NCI-H146 treated with DMSO at 0.1 percent for 48 hours (cell line): ENCODE data around the gene RANBP6.

ENCODE experiments used
- DNase-seq: peaks from one replicate; lab custom pipeline; 2025; ENCODE audit not compliant: unreplicated experiment; lab: John Stamatoyannopoulos, UW

Gene RANBP6

DNA sequence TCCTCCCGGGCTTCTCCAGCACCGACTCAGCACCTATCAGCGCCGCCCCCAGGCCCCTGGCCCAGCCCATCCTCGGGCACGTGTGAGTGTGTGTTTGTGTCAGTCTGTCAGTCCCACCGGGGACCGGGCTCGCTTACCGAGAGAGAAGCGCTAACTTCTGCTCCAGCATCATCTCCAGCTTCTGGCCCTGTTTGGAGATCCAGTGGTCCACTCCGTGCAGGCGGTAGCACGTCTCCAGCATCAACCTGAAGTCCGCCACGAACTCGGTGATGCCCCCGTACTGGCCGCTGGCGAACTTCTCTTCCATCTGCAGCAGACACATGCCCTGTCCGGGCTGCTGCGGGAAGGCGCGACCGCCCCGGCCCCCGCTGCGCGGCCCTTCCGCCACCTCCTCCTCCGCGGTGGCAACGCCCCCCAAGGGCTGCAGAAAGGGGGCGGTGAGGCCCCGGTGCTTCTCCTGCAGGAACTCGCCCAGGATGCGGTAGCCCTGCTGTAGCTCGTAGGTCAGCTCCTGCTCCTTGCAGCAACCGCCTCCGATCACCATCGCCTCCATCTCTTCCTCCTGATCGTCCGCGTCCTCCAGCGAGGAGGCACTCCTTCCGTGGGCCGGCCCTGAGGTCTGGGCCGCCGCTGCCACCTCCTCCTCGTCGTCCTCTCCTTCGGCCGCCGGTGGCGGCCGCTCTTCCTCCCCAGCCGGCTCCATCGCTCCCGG is 8.2 kb downstream of the RANBP6 start:
- peak; percentile 84 for DNase-seq

DNA sequence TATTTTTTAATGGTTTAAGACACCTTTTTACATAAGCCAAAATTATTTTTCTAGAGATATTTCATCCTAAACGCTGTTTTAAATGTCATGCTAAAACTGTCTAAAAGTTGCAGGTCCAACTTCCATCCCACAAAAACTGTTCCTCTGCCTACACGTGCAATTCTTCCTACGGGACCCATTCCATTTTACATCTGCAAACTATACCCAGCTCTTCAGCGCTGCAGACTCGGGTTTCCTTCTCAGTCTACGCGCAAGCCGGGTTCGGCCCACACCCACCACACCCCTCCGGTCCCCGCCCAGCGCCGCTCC is 8.7 kb downstream of the RANBP6 start:
- DNase-seq: no peak

DNA sequence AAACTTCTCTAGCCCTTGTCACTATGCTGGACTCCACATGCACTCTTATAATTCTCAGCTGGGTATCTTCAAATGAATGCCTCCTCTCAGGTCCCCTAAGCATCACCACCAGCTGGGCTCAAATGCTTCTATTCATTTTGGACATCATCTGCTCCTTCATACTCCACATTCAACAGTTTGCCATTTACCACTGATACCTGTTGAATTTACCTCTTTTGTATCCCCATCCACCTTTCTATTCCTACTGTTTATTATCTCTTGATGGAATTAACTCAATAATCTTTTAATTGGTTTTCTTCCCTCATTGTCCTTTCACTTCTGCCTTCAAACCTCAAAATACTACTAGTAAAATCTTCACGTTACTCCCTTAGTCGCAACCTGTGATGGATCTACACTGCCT is 14.5 kb downstream of the RANBP6 start:
- no peak for DNase-seq

DNA sequence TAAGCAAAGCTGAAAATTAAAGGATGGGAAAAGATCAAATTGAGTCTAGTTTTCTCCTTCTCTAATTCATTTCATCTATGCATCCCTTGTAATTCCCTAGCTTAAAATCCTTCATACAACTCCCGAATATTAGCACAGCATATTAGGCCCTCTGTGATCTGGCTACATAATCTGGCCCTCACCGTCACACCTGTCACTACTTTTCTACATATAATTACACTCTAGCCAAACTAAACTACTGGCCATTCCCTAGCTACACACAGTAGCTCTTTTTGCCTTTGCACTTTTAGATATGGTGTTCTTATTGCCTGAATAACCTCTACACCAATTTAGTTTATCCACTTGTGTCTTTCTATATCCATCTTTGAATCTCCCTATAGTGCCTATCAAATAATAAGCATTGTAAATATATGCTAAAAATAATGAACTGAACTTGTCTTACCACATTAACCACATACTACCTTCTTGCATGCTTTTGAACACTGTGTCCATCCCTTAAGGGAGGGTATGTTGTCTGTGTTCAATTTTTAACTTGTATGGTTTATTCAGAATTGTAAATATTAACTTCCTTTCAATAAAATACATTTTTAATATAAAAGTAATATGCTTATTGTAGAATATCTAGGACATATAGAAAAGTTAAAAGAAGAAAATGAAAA is 15.9 kb downstream of the RANBP6 start:
- DNase-seq: no peak

DNA sequence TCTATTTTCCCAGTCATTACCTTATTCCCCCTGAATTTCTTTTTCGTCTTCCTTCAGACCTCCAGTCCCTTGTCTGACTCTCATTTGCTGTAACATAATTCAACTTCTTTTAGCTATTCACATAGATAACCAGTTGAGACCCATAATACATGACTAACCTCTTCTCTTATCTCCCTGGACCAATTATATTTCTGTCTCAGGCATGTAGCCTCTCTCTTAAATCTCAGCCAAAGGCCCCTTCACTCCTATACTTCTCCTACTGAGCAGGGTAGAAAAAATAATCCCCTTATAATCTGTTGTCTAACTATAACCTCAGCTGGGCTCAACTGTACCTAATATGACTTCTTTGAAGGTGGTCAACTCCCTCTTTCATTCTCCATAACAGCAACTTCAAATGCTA is 20.9 kb downstream of the RANBP6 start:
- DNase-seq: no peak

DNA sequence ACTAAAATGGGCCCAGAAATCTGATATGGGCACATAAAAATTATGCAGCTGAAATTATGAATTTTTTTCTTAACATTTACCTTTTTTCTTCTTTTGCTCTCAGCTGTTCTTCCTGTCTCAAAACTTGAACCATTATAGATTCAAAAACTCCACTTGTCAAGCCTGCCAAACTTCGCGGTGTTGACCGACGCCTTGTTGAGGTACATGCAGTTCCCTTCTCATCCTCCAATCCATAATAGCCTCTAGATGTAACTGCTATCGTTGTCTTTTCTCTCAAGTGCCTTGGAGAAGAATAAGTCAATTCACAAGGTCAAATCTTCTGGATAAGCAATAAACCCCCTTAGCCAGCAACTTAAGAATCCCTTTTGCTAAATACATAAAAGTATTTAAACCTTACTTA is 27.2 kb downstream of the RANBP6 start:
- no peak for DNase-seq

DNA sequence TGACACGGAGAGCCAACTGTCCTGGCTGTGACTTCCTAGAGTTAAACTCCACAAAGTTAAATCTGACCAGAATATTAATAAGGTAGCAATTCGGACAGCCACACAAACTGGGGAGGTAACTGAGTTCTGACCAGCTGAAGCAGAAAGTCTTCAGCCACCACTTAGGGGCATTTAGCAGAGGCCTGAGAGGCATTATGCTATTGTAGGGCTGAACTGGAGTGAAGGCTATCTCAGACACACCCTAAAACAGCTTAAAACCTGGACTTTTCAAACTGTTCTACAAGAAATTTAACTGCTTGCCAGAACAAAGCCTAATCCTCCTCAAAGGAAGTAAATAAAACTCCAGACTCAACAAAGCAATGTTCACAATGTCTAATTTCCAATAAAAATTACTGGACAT is 32.4 kb downstream of the RANBP6 start:
- no peak for DNase-seq

DNA sequence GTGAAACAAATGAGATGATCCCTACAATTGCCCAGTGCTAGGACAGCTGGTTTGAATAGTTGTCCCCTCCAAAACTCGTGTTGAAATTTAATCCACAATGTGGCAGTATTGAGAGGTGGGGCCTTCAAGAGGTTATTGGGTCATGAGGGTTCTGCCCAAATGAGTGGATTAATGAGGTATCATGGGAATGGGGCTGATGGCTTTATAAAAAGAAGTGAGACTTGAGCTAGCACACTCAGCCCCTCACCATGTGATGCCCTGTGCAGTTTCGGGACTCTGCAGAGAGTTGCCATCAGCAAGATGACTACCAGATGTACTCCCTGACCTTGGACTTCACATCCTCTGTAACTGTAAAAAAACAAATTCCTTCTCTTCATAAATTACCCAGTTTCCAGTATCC is 33.1 kb downstream of the RANBP6 start:
- DNase-seq: no peak

DNA sequence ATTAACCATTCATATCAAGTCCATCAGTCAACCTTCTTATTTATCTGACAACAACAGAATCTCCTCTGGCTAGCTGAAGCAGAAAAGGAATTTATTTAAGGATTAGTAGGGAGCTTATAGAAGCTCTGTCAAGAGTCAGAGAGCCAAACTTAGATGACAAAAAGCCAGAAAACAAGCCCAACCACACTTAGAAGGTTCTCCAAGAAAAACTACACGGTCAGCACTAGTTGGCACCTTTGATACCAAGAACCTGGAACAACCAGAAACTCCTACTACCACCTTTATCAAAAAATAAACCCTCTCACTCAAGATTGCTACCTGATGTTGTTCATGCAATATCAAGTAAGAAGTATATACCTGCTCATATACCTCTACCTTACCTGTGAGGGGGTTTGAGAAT is 36.9 kb downstream of the RANBP6 start:
- DNase-seq: no peak

DNA sequence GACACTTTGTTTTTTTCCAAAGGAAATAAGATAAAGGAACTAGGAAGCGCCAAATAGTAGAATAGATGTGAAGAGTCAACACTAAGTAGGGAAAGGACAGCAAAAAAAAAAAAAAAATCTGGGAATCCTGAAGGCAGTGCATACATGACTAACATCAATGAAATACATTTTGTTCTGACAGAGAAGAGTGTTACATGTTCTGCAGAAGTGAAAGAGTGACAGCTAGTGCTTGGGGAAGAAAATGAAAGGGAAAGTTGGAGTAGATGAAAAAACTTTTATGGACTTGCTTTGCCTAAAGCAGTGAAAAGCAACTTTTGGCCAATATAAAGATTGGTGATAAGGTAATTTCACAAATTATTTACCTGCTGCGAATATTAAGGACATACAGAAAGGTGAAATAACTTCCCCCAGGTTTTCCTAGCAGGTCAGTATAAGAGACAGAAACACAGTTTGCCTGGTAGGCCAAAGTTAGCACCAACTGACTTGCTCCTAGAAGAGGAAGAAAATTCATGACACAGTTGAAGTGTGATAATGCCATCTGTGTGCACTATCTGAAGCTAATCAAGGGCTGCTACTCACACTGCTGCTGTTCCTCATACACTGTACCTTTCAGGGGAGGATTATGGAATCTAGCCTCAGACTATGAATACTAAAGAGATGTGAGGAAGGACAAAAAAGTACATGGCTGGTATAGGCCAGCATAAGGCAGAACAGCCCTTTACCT is 38.6 kb downstream of the RANBP6 start:
- no peak for DNase-seq

DNA sequence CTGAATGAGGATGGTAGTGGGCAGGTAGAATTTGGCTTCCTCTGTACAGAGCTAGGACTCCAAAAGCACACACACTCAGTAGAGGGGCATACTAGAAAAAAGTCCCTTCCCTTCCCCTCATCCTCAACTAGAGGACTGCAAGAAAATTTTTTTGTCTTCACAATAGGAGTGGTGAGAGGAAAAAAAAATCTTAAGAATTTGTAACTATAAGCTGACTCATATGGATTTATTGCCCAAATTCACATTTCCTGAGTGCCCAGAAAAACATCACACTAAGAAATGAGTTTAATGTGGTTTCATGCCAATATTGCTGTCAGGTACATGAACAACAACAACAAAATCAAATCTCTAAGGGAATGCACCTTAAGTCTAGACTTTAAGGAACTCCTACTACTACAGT is 43.7 kb downstream of the RANBP6 start:
- no peak for DNase-seq
